GM18498 (cell line): Measurements from ENCODE around the gene AGAP1.
"Not testable (repeated sequence)": the region's sequence is repeated elsewhere in the genome, so short reads cannot be mapped to it uniquely, and the experiment has no call there.

Experiments
- ATAC-seq: cut with Tn5 transposase; IDR thresholded peaks from one replicate; pipeline ENCODE4 v1.9.1; 2021; ENCODE audit warnings: mild to moderate bottlenecking, moderate library complexity; ENCODE audit not compliant: unreplicated experiment

The AGAP1 gene

DNA sequence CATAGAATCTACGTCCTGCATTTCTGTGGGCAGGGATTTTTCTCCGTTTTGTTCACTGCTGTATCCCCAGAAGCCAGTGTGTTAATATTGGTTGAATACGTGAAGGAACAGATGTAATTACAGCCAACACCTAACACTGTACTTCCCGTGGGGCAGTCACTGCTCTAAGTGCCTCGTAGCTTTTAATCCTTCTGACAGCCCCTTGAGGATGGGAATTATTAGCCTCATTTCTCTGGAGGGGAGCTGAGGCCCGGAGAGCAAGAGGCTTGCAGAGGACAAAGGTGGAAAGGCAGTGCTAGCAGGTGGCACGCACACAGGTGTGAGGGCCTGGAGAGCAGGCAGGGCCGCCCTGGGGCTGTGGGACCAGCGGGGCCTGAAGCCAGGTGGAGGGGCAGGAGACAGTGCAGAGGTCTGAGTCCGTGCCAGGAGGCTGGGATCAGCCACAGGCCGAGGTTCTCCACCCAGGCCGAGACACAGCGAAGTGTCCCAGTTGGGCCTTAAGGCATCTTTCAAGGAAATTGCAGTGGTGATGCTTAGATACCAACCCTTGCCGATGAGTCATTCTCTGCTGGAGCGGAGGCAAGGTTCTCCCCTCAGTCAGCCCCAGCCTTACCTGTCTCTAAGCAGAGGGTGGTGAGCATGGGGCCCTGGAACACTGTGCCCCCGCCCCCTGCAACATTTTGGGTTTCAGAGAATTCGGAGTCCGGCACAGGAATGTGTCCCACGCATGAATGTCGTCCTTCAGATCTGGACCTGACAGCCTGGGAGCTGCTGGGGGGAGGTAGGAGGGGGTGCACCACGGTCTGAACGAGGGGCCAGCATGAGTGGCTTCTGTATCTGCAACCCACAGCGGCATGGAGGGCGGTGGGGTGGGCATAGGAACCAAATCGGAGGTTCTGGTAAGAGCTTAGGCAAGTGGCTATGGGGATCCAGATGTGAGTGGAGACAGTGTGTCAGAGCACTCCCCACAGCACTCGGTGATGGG lies 551.7 kb downstream of the AGAP1 start:
- no peak for ATAC-seq

DNA sequence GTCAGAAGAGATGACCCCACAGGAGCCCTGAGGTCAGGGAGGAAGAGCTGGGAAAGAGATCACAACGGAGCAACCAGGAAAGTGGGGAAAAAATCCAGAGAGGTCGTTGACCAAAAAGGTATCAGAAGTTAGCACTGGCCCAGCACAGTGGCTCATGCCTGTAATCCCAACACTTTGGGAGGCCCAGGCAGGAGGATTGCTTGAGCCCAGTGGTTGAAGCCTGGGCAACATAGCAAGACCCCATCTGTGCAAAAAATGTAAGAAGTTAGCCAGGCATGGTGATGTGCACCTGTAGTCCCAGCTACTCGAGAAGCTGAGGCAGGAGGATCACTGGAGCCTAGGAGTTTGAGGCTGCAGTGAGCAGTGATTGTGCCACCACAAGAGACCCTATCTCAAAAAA lies 552.9 kb downstream of the AGAP1 start:
- no peak for ATAC-seq

- no peak for ATAC-seq
Measured at GRCh38 chr2:236047176-236047575, 553.3 kb downstream of the AGAP1 start.

GRCh38 chr2:236047886-236048540 lies 554.2 kb downstream of the AGAP1 start:
- no peak for ATAC-seq

GRCh38 chr2:236049981-236050380 lies 556.1 kb downstream of the AGAP1 start:
- ATAC-seq: no peak

DNA sequence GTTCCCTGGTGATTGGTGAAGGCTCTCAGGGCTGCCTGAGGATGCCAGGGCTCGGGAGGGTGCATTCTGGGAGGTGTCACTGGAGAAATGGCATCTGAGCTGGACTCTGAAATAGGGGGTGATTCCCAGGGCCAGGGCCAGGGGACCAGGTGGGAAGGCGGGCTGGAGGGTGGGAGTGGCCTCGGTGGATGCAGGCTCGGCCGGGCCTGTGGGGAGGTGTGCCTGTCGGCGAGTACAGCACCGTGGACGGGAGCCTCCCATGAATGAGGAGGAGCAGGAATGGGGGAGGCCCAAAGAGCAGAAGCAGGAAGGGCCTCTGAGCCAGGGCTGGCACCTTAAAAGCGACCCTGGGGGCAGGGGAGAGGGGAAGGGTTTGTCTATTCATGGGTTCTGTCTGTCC lies 557.5 kb downstream of the AGAP1 start:
- ATAC-seq: no peak

GRCh38 chr2:236051806-236052205 lies 558.0 kb downstream of the AGAP1 start:
- ATAC-seq: no peak

DNA sequence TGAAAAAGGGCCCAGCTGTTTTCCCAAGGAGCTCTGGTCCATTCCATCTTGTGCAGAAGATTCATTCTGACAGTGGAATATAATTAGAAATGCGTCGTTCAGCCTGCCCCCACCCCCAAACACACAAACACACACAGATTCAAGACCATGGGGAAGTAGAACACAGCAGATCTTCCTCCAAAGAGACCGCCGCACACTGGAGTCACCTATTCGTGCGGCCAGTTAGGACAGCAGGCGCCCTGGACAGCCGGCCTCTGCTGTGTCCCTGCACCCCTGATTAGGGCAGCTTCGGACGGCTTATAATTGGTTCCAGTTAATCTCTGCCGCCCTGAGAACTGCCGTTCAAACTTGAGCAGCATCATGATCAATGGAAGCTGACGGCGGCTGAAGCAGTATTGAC lies 558.4 kb downstream of the AGAP1 start:
- no peak for ATAC-seq

GRCh38 chr2:236052926-236053821 lies 559.3 kb downstream of the AGAP1 start:
- ATAC-seq: no peak

- ATAC-seq: no peak
Measured at GRCh38 chr2:236054125-236054524, 560.3 kb downstream of the AGAP1 start.

- no peak for ATAC-seq
Measured at GRCh38 chr2:236054621-236055305, 560.9 kb downstream of the AGAP1 start.

DNA sequence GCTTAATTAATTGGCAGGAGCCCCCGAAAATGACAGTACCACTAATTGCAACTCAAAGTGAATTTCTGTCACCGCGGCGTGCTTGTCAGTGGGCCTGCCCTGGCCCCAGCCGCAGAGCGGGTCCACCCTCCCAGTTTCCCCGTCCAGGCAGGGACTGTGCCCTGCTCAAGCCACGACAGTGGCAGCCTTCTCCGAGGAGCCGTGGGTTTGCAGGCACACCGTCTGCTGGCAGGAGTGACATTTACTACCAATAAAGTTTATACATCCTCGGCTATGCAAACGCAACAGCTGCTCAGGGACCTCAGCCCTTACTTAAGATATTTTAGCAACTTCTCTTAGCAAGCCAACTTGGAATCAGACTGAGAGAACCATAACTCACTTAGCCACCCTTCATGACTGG lies 561.6 kb downstream of the AGAP1 start:
- ATAC-seq: no peak

- ATAC-seq: no peak
Measured at GRCh38 chr2:236056141-236056540, 562.3 kb downstream of the AGAP1 start.

DNA sequence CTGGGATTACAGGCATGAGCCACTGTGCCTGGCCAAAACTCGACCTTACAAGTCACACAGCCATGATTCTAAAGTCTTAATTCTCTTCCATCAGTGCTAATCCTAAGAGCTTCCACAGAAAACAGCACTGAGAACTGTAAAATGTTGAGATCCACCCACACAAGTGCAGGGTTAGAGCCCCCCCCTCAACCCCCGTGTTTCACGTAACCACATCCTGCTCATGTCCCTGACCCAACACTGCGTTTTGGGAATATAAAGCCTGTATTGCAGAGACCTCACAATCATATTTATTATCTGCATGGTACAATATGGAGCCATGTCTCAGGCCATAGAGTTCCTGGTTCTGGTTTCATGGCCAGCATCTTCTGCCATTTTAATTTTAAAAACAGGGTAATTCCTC lies 563.5 kb downstream of the AGAP1 start:
- no peak for ATAC-seq

GRCh38 chr2:236061497-236061896 lies 567.7 kb downstream of the AGAP1 start:
- no peak for ATAC-seq

GRCh38 chr2:236061899-236062298 lies 568.1 kb downstream of the AGAP1 start:
- ATAC-seq: no peak

DNA sequence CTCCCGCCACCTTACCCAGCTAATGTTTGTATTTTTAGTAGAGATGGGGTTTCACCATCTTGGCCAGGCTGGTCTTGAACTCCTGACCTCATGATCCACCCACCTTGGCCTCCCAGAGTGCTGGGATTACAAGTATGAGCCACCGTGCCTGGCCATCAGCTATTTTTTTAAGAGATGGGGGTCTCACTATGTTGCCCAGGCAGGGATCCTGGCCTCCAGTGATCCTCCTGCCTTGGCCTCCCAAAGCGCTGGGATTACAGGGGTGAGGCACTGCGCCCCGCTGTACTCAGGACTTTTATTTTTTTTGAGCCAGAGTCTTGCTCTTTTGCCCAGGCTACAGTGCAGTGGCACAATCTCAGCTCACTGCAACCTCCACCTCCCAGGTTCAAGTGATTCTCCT lies 569.0 kb downstream of the AGAP1 start:
- not testable (repeated sequence) for ATAC-seq

DNA sequence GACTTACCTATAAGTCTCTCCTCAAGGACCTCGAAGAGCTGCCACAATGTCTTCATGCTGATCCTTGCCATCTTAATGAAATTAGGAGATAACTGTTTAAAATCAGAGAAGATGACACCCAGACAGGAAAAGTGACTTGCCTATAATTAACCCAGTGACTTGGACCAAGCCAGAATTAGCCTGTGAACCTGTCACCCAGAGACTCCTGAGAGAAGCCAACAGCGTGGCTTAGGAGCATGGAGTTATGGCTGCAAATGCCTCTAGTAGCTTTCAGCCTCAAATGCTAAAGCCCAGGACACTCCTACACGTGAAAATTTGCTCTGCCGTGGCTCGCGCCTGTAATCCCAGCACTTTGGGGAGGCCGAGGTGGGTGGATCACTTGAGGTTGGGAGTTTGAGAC lies 570.2 kb downstream of the AGAP1 start:
- no peak for ATAC-seq

GRCh38 chr2:236065314-236066160 lies 571.7 kb downstream of the AGAP1 start:
- ATAC-seq: no peak

GRCh38 chr2:236070236-236070635 lies 576.4 kb downstream of the AGAP1 start:
- no peak for ATAC-seq
